HepG2 (cell line): ENCODE data around the gene MAGI1. TPM values are rescaled to one million over a fixed set of nuclear protein-coding genes. Genes with fewer than 3 reads are reported as not detected.

ENCODE experiments used
- ATAC-seq: fragments of 200-7000 bp; cut with Tn5 transposase; 3 replicates; pipeline ENCODE4 v1.9.1; 2020; ENCODE audit warnings: mild to moderate bottlenecking, moderate library complexity
- BruUV-seq: library from RNA; stranded (reverse); fragments of 400-500 nt; replicated peaks from 2 replicates; lab custom pipeline; 2021; lab: Mats Ljungman, UMichigan
- CTCF ChIA-PET: fragments of 300-600 bp; formaldehyde crosslinking; extraction: SDS; loops from one replicate; lab custom pipeline; 2021; ENCODE audit warnings: low total read pairs, inconsistent platforms, low intra/inter-chr PET ratio; lab: Yijun Ruan, JAX
- POLR2A ChIA-PET: fragments of 350-600 bp; sonication (Branson Sonifier 250); formaldehyde crosslinking; loops from one replicate; lab custom pipeline; 2020; ENCODE audit warnings: antibody characterized with exemption, inconsistent platforms; lab: Yijun Ruan, JAX
- DNase-seq: peaks from one replicate; pipeline ENCODE4 v3.0.0-alpha.2; 2015; ENCODE audit warnings: low spot score
- FAIRE-seq: peaks from 3 replicates; lab custom pipeline; 2011; peaks lifted over from hg19 to GRCh38; lab: Jason Lieb, UNC
- H2AFZ ChIP-seq: one replicate; pipeline ENCODE4 v1.6.1; 2011; ENCODE audit warnings: low read length, inconsistent platforms
- H3K27ac ChIP-seq: fragments of 300-600 bp; 3 replicates; pipeline ENCODE4 v1.8.0; 2011; ENCODE audit warnings: mixed run types, mild to moderate bottlenecking, mixed read lengths, low read length, inconsistent platforms; ENCODE audit not compliant: insufficient read depth; ENCODE audit errors: extremely low read length
- H3K27me3 ChIP-seq, 2 experiments: fragments of 200-600 bp in 1 of 2; 2 replicates in 1 of 2; 3 replicates in 1 of 2; pipeline versions ENCODE4 v1.6.0 to v1.8.0; 2011; ENCODE audit warnings: low read length in 2 of 2, mild to moderate bottlenecking in 2 of 2, moderate library complexity in 2 of 2, inconsistent platforms in 1 of 2; ENCODE audit not compliant: insufficient read depth in 2 of 2, control insufficient read depth in 1 of 2
- H3K36me3 ChIP-seq, 2 experiments: fragments of 200-600 bp in 1 of 2; replicated peaks in 1 of 2; 2 replicates in 1 of 2; 3 replicates in 1 of 2; pipeline versions ENCODE4 v1.5.1 to v1.8.0; 2011; ENCODE audit warnings: low read length in 2 of 2, inconsistent platforms in 1 of 2; ENCODE audit not compliant: insufficient read depth in 2 of 2, control insufficient read depth in 1 of 2
- H3K4me1 ChIP-seq: 2 replicates; pipeline ENCODE4 v1.5.1; 2012; ENCODE audit warnings: low read length, inconsistent platforms; ENCODE audit not compliant: insufficient read depth
- H3K4me2 ChIP-seq: 2 replicates; pipeline ENCODE4 v1.6.0; 2011; ENCODE audit warnings: low read depth, low read length, inconsistent platforms
- H3K4me3 ChIP-seq, 3 experiments: fragments of 200-600 bp in 1 of 3; sonication (generic), shearing (Covaris generic) in 1 of 3; replicated peaks in 1 of 3; 2 replicates each; pipeline ENCODE4 v1.5.1; 2011 to 2016; ENCODE audit warnings: low read length in 3 of 3, inconsistent platforms in 2 of 3, low read depth in 2 of 3, mild to moderate bottlenecking in 2 of 3, control low read depth in 1 of 3, mixed read lengths in 1 of 3; ENCODE audit not compliant: insufficient read depth in 1 of 3
- H3K79me2 ChIP-seq: one replicate; pipeline ENCODE4 v1.6.1; 2011; ENCODE audit warnings: low read length, inconsistent platforms; ENCODE audit not compliant: insufficient read depth
- H3K9ac ChIP-seq: 2 replicates; pipeline ENCODE4 v1.6.0; 2011; ENCODE audit warnings: mild to moderate bottlenecking, low read depth, low read length, inconsistent platforms; ENCODE audit not compliant: insufficient read depth
- H3K9me3 ChIP-seq: 2 replicates; pipeline ENCODE4 v1.5.1; 2012; ENCODE audit warnings: mild to moderate bottlenecking, low read length
- H4K20me1 ChIP-seq: 2 replicates; pipeline ENCODE4 v1.6.0; 2011; ENCODE audit warnings: inconsistent platforms, mild to moderate bottlenecking, low read length, moderate library complexity; ENCODE audit not compliant: insufficient read depth
- ARNTL ChIP-seq: sonication (generic); formaldehyde crosslinking; IDR thresholded peaks from 2 replicates; pipeline ENCODE4 v1.4.0; 2020; ENCODE audit warnings: mild to moderate bottlenecking, missing genetic modification reagents
- CHCHD3 ChIP-seq: sonication (generic); formaldehyde crosslinking; IDR thresholded peaks from 2 replicates; pipeline ENCODE4 v1.8.0; 2022; ENCODE audit warnings: mild to moderate bottlenecking, missing genetic modification reagents, moderate library complexity
- GZF1 ChIP-seq: sonication (generic); formaldehyde crosslinking; IDR thresholded peaks from 2 replicates; pipeline ENCODE4 v1.5.1; 2020; ENCODE audit warnings: mild to moderate bottlenecking, missing genetic modification reagents
- POLR2AphosphoS5 ChIP-seq: IDR thresholded peaks from 2 replicates; pipeline ENCODE4 v1.6.1; 2012; ENCODE audit warnings: low read depth, low read length
- SP5 ChIP-seq: IDR thresholded peaks from 2 replicates; pipeline ENCODE4 v1.6.1; 2016; ENCODE audit warnings: low read depth, borderline replicate concordance
- ZNF256 ChIP-seq: sonication (generic); formaldehyde crosslinking; conservative IDR thresholded peaks from 2 replicates; pipeline ENCODE4 v1.4.0; 2020; ENCODE audit warnings: missing genetic modification reagents
- ZNF33A ChIP-seq: sonication (generic); formaldehyde crosslinking; IDR thresholded peaks from 2 replicates; pipeline ENCODE4 v1.5.1; 2020; ENCODE audit warnings: missing genetic modification reagents, mild to moderate bottlenecking, moderate library complexity, borderline replicate concordance
- ZNF414 ChIP-seq: sonication (generic); formaldehyde crosslinking; IDR thresholded peaks from 2 replicates; pipeline ENCODE4 v1.5.0; 2020; ENCODE audit warnings: missing genetic modification reagents
- ZNF775 ChIP-seq: sonication (generic); formaldehyde crosslinking; IDR thresholded peaks from 2 replicates; pipeline ENCODE4 v1.4.0; 2020; ENCODE audit warnings: missing genetic modification reagents, mild to moderate bottlenecking, moderate library complexity, borderline replicate concordance
- WGBS: methylation state at CpG from one replicate; pipeline ENCODE4 v1.1.6; 2017; ENCODE audit warnings: low lambda C conversion rate; 5-methylcytosine and 5-hydroxymethylcytosine counted together
- in situ Hi-C: cut with HindIII; loops from 2 replicates; pipeline ENCODE4 v1.10.0; 2017; ENCODE audit warnings: low pct_unique_long_range_greater_than_20kb; ENCODE audit not compliant: extremely low pct_ligation_motif_present
- intact Hi-C: fragments of 100-400 bp; cut with micrococcal nuclease; formaldehyde crosslinking; loops from one replicate; pipeline ENCODE4 v1.10.0; 2022; ENCODE audit not compliant: unreplicated experiment
- polyA plus RNA-seq, 8 experiments: library from polyadenylated mRNA; depleted of rRNA in 3 of 8; stranded (reverse) in 7 of 8; unstranded in 1 of 8; fragments of >200 nt; fragmentation: Illumina TruSeq in 4 of 8; extraction: Trizol in 4 of 8; gene quantifications; 2 replicates each; pipeline versions ENCODE4 v1.2.1 to v1.2.3, GENCODE V29; 2011 to 2016; ENCODE audit warnings: low read depth in 4 of 8, missing spikeins in 1 of 8, mixed read lengths in 1 of 8; ENCODE audit not compliant: insufficient read depth in 1 of 8
- total RNA-seq, 5 experiments: library from RNA; depleted of rRNA; stranded (reverse); fragments of >200 nt; fragmentation: Illumina TruSeq; extraction: Trizol; gene quantifications; 2 replicates each; pipeline ENCODE4 v1.2.3, GENCODE V29; 2016; ENCODE audit warnings: low read depth in 1 of 5

Gene MAGI1
- total and polyA plus RNA-seq, 2 of the 13 experiments (the other 11 are each of a cell fraction or from before 2014, with no cell fraction given), result 22.2 to 26.0 TPM

GRCh38 chr3:65846936-65847335 lies 191.8 kb downstream of the MAGI1 start:
- Histone ChIP-seq H3K27ac (no peak overlapping the region), H3K27me3 (no peaks in the 10 kb centered on the region), H3K36me3 (no peaks in the 10 kb centered on the region; a peak in 1 of 5 replicates), H4K20me1 (peaks cover 11% of the 10 kb centered on the region), H3K9me3 (no peaks in the 10 kb centered on the region), H3K4me1 (no peaks in the 10 kb centered on the region), H3K4me3 (no peak overlapping the region), H2AFZ (no peak overlapping the region), H3K4me2 (no peak overlapping the region), H3K9ac (no peak overlapping the region), H3K79me2 (peaks cover 34% of the 10 kb centered on the region)
- no peak for ATAC-seq
- no TSS peak for BruUV-seq
- no peak for DNase-seq
- TF ChIP-seq ZNF33A (CRISPR knock-in tag) (no peak), ZNF775 (CRISPR knock-in tag) (no peak), POLR2AphosphoS5 (no peak), CHCHD3 (CRISPR knock-in tag) (no peak), SP5 (no peak), ARNTL (CRISPR knock-in tag) (no peak), GZF1 (CRISPR knock-in tag) (no peak), ZNF414 (CRISPR knock-in tag) (no peak)
- FAIRE-seq, result no peak
- POLR2A ChIA-PET, result no interaction called here
- intact Hi-C loops, result no loop called here
- CTCF ChIA-PET, result no interaction called here
- in situ Hi-C loops, result no loop called here
- 92% methylated on average over 1 of the region's 1 CpG for WGBS

- no peak for DNase-seq
- intact Hi-C loops, result no loop called here
- 96% methylated on average over 2 of the region's 2 CpGs for whole genome bisulfite sequencing
- ATAC-seq, result no peak
- no peak overlapping the region for H2AFZ ChIP-seq
- H3K4me3 ChIP-seq, result no peak overlapping the region
- ChIA-PET POLR2A (interaction anchor here (1.3 kb wide), 1 partner anchor 13 kb away, joined by 3 read pairs; no protein-coding TSS in a partner anchor), CTCF (no interaction called here)
- peaks cover 7% of the 10 kb centered on the region; the same call in 1 of the 2 replicates for H4K20me1 ChIP-seq
- TF ChIP-seq ZNF256, result no peak
- no peaks in the 10 kb centered on the region for H3K27me3 ChIP-seq
- H3K27ac ChIP-seq, result no peak overlapping the region
- no peaks in the 10 kb centered on the region for H3K9me3 ChIP-seq
- no TSS peak for BruUV-seq
- H3K79me2 ChIP-seq, result peaks cover 27% of the 10 kb centered on the region
- in situ Hi-C loops, result no loop called here
- no peak overlapping the region for H3K9ac ChIP-seq
- FAIRE-seq, result no peak
- no peaks in the 10 kb centered on the region for H3K4me1 ChIP-seq
- no peak overlapping the region for H3K4me2 ChIP-seq
- H3K36me3 ChIP-seq, result no peaks in the 10 kb centered on the region
Observed at GRCh38 chr3:65844370-65844769, 194.3 kb downstream of the MAGI1 start.
